ENCODE measurements around the gene POLD1.
A peak's percentile ranks its signal among the peaks of the same experiment; 100 is the strongest.

The POLD1 gene

DNA sequence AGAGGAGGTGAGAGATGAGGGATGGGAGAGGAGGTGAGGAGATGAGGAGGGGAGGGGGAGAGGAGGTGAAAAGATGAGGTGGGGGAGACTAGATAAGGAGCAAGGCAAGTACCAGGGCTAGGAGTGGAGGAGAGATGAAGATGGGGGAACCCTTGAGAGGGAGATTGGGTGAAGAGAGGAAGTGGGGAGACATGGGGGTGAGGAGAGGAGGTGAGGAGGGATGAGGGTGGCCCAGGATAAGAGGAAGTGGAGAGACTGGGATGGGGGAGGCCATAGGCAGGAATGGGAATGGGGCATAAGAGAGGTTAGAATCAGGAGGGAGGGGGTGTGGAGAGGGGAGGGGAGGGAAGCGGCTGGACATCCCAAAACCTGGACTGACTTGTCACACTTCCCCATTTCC lies 75.5 kb downstream of the POLD1 start:
- H3K27me3 ChIP-seq (ENCODE audit: control insufficient read depth in 1 of 2, insufficient read depth in 1 of 2, low read length in 2 of 2), result peaks cover 0 to 49% of the 10 kb centered on the region in 2 experiments
- peak overlapping the region; percentile 77 for H3K27ac ChIP-seq (ENCODE audit: low read length, poor library complexity, severe bottlenecking)
- H3K4me2 ChIP-seq (ENCODE audit: low read length, poor library complexity, severe bottlenecking), result peak overlapping the region; percentile 31
- H2AFZ ChIP-seq (ENCODE audit: low read depth, low read length), result no peak overlapping the region
- WGBS, result no CpG with 5 or more reads among the region's 1 CpG
- H3K9ac ChIP-seq (ENCODE audit: low read length), result peak overlapping the region; percentile 55
- H3K36me3 ChIP-seq (ENCODE audit: control insufficient read depth in 1 of 2, insufficient read depth in 2 of 2, low read depth in 1 of 2, low read length in 2 of 2), result peaks cover 0 to 10% of the 10 kb centered on the region in 2 experiments
- no peak overlapping the region for H2BK120ac ChIP-seq (ENCODE audit: low read depth, low read length)
- H2BK15ac ChIP-seq (ENCODE audit: low read depth, poor library complexity, severe bottlenecking), result no peak overlapping the region
- no peak overlapping the region for H3K4ac ChIP-seq (ENCODE audit: low read depth in 1 of 2, low read length in 2 of 2)
- no peak overlapping the region for H3K14ac ChIP-seq (ENCODE audit: low read length in 2 of 2)
- H3K18ac ChIP-seq (ENCODE audit: low read depth in 1 of 2, low read length in 2 of 2), result no peak overlapping the region
- H3K79me1 ChIP-seq (replicated peaks; ENCODE audit: low read length, poor library complexity, severe bottlenecking), result no peaks in the 10 kb centered on the region
- H3K9me3 ChIP-seq (ENCODE audit: control insufficient read depth, low read length), result no peaks in the 10 kb centered on the region
- no peak overlapping the region for H3K4me3 ChIP-seq (ENCODE audit: insufficient read depth in 1 of 2, low read depth in 1 of 2, low read length in 2 of 2)
- no peak overlapping the region for H2BK5ac ChIP-seq (ENCODE audit: low read depth, low read length, poor library complexity, severe bottlenecking)
- H3K23ac ChIP-seq (ENCODE audit: low read length in 2 of 2), result no peak overlapping the region
- no peak for DNase-seq
- no peak overlapping the region for H4K8ac ChIP-seq (ENCODE audit: low read length)
- H2BK12ac ChIP-seq (ENCODE audit: low read length in 2 of 2), result no peak overlapping the region
- H3K4me1 ChIP-seq (ENCODE audit: control insufficient read depth, insufficient read depth, low read depth, low read length), result peaks cover 12% of the 10 kb centered on the region
- no peak overlapping the region for H4K91ac ChIP-seq (ENCODE audit: low read length)
- H2AK5ac ChIP-seq (ENCODE audit: low read length, severe bottlenecking), result peak overlapping the region; percentile 16

DNA sequence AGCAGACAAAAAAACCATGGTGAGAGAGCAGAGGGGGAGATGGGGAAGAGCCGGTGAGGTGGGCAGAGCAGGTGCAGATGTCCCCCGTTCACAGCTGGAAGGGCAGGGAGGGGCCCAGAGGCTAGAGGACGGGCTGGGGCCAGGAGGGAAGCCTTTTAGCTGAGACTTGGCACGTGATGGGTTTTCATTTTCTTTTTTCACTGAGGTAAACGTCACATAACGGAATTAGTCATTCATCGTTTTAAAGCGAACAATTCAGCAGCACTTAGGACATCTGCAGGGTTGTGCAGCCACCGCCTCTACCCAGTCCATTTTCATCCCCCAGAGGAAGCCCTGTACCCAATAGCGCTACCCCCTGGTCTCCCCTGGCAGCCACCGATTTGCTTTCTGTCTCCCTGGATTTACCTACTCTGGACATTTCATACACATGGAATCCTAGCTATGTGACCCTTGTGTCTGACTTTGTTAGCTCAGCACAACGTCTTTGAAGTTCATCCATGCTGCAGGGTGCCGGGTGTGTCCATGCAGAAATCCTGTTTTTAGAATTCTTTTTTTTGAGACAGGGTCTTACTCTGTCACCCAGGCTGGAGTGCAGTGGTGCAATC lies 76.1 kb downstream of the POLD1 start:
- Histone ChIP-seq H3K18ac (ENCODE audit: low read depth in 1 of 2, low read length in 2 of 2) (no peak overlapping the region), H3K9ac (ENCODE audit: low read length) (peak overlapping the region; percentile 55), H2BK5ac (ENCODE audit: low read depth, low read length, poor library complexity, severe bottlenecking) (no peak overlapping the region), H4K8ac (ENCODE audit: low read length) (no peak overlapping the region), H2BK120ac (ENCODE audit: low read depth, low read length) (no peak overlapping the region), H3K4me3 (ENCODE audit: insufficient read depth in 1 of 2, low read depth in 1 of 2, low read length in 2 of 2) (peak overlapping the region in 1 of 2 experiments; percentile 61), H2BK15ac (ENCODE audit: low read depth, poor library complexity, severe bottlenecking) (no peak overlapping the region), H4K91ac (ENCODE audit: low read length) (no peak overlapping the region), H3K9me3 (ENCODE audit: control insufficient read depth, low read length) (no peaks in the 10 kb centered on the region), H3K4ac (ENCODE audit: low read depth in 1 of 2, low read length in 2 of 2) (no peak overlapping the region), H3K27me3 (ENCODE audit: control insufficient read depth in 1 of 2, insufficient read depth in 1 of 2, low read length in 2 of 2) (peaks cover 0 to 49% of the 10 kb centered on the region in 2 experiments), H3K27ac (ENCODE audit: low read length, poor library complexity, severe bottlenecking) (peak overlapping the region; percentile 79), H3K4me1 (ENCODE audit: control insufficient read depth, insufficient read depth, low read depth, low read length) (peaks cover 12% of the 10 kb centered on the region), H3K4me2 (ENCODE audit: low read length, poor library complexity, severe bottlenecking) (peak overlapping the region; percentile 31), H3K36me3 (ENCODE audit: control insufficient read depth in 1 of 2, insufficient read depth in 2 of 2, low read depth in 1 of 2, low read length in 2 of 2) (peaks cover 0 to 10% of the 10 kb centered on the region in 2 experiments), H2AK5ac (ENCODE audit: low read length, severe bottlenecking) (peak overlapping the region; percentile 16), H3K14ac (ENCODE audit: low read length in 2 of 2) (no peak overlapping the region), H2BK12ac (ENCODE audit: low read length in 2 of 2) (no peak overlapping the region), H2AFZ (ENCODE audit: low read depth, low read length) (no peak overlapping the region), H3K79me1 (replicated peaks; ENCODE audit: low read length, poor library complexity, severe bottlenecking) (no peaks in the 10 kb centered on the region), H3K23ac (ENCODE audit: low read length in 2 of 2) (no peak overlapping the region)
- 54% methylated on average over 13 of the region's 13 CpGs for WGBS
- no peak for DNase-seq

- Histone ChIP-seq H3K27me3 (ENCODE audit: control insufficient read depth in 1 of 2, insufficient read depth in 1 of 2, low read length in 2 of 2) (peaks cover 0 to 50% of the 10 kb centered on the region in 2 experiments), H2AFZ (ENCODE audit: low read depth, low read length) (no peak overlapping the region), H3K4me1 (ENCODE audit: control insufficient read depth, insufficient read depth, low read depth, low read length) (peaks cover 12% of the 10 kb centered on the region), H3K9ac (ENCODE audit: low read length) (no peak overlapping the region), H2BK5ac (ENCODE audit: low read depth, low read length, poor library complexity, severe bottlenecking) (peak overlapping the region; percentile 33), H3K4me3 (ENCODE audit: insufficient read depth in 1 of 2, low read depth in 1 of 2, low read length in 2 of 2) (no peak overlapping the region), H2AK5ac (ENCODE audit: low read length, severe bottlenecking) (peak overlapping the region; percentile 47), H2BK12ac (ENCODE audit: low read length in 2 of 2) (no peak overlapping the region), H2BK15ac (ENCODE audit: low read depth, poor library complexity, severe bottlenecking) (no peak overlapping the region), H4K8ac (ENCODE audit: low read length) (no peak overlapping the region), H3K9me3 (ENCODE audit: control insufficient read depth, low read length) (no peaks in the 10 kb centered on the region), H4K91ac (ENCODE audit: low read length) (peak overlapping the region; percentile 11), H3K27ac (ENCODE audit: low read length, poor library complexity, severe bottlenecking) (peak overlapping the region; percentile 79), H3K4me2 (ENCODE audit: low read length, poor library complexity, severe bottlenecking) (no peak overlapping the region), H3K36me3 (ENCODE audit: control insufficient read depth in 1 of 2, insufficient read depth in 2 of 2, low read depth in 1 of 2, low read length in 2 of 2) (peaks cover 0 to 11% of the 10 kb centered on the region in 2 experiments), H3K18ac (ENCODE audit: low read depth in 1 of 2, low read length in 2 of 2) (no peak overlapping the region), H3K23ac (ENCODE audit: low read length in 2 of 2) (no peak overlapping the region), H3K4ac (ENCODE audit: low read depth in 1 of 2, low read length in 2 of 2) (no peak overlapping the region), H3K14ac (ENCODE audit: low read length in 2 of 2) (no peak overlapping the region), H3K79me1 (replicated peaks; ENCODE audit: low read length, poor library complexity, severe bottlenecking) (no peaks in the 10 kb centered on the region), H2BK120ac (ENCODE audit: low read depth, low read length) (no peak overlapping the region)
- DNase-seq, result peak; percentile 68
- 37% methylated on average over 27 of the region's 28 CpGs for WGBS
Observed at GRCh38 chr19:50461066-50461875, 77.1 kb downstream of the POLD1 start.

GRCh38 chr19:50462970-50463369 lies 78.8 kb downstream of the POLD1 start:
- Histone ChIP-seq H3K4me2 (ENCODE audit: low read length, poor library complexity, severe bottlenecking) (no peak overlapping the region), H3K18ac (ENCODE audit: low read depth in 1 of 2, low read length in 2 of 2) (no peak overlapping the region), H2BK12ac (ENCODE audit: low read length in 2 of 2) (no peak overlapping the region), H3K27me3 (ENCODE audit: control insufficient read depth in 1 of 2, insufficient read depth in 1 of 2, low read length in 2 of 2) (peaks cover 0 to 44% of the 10 kb centered on the region in 2 experiments), H2AK5ac (ENCODE audit: low read length, severe bottlenecking) (peak overlapping the region; percentile 25), H4K8ac (ENCODE audit: low read length) (no peak overlapping the region), H2BK120ac (ENCODE audit: low read depth, low read length) (no peak overlapping the region), H3K36me3 (ENCODE audit: control insufficient read depth in 1 of 2, insufficient read depth in 2 of 2, low read depth in 1 of 2, low read length in 2 of 2) (peaks cover 0 to 7% of the 10 kb centered on the region in 2 experiments), H3K4ac (ENCODE audit: low read depth in 1 of 2, low read length in 2 of 2) (no peak overlapping the region), H2BK15ac (ENCODE audit: low read depth, poor library complexity, severe bottlenecking) (no peak overlapping the region), H3K79me1 (replicated peaks; ENCODE audit: low read length, poor library complexity, severe bottlenecking) (no peaks in the 10 kb centered on the region), H3K27ac (ENCODE audit: low read length, poor library complexity, severe bottlenecking) (no peak overlapping the region), H2BK5ac (ENCODE audit: low read depth, low read length, poor library complexity, severe bottlenecking) (no peak overlapping the region), H4K91ac (ENCODE audit: low read length) (no peak overlapping the region), H3K14ac (ENCODE audit: low read length in 2 of 2) (no peak overlapping the region), H3K23ac (ENCODE audit: low read length in 2 of 2) (no peak overlapping the region), H3K9me3 (ENCODE audit: control insufficient read depth, low read length) (no peaks in the 10 kb centered on the region), H3K4me1 (ENCODE audit: control insufficient read depth, insufficient read depth, low read depth, low read length) (peaks cover 12% of the 10 kb centered on the region), H3K9ac (ENCODE audit: low read length) (no peak overlapping the region), H3K4me3 (ENCODE audit: insufficient read depth in 1 of 2, low read depth in 1 of 2, low read length in 2 of 2) (no peak overlapping the region), H2AFZ (ENCODE audit: low read depth, low read length) (no peak overlapping the region)
- 71% methylated on average over 7 of the region's 7 CpGs for WGBS
- DNase-seq, result no peak

All from mesenchymal stem cell (in vitro differentiated cells and primary cell).